Memory B cell (primary cell): ENCODE results near the gene GTPBP4.
A peak's percentile ranks its signal among the peaks of the same experiment; 100 is the strongest.

ENCODE experiments used
- ATAC-seq: fragments of 150-1000 bp; cut with Tn5 transposase; 2 replicates; pipeline ENCODE4 v1.10.0; 2021; ENCODE audit warnings: low read depth, mild to moderate bottlenecking, moderate library complexity
- DNase-seq, 2 donors: peaks; one replicate each; pipeline ENCODE4 v3.0.0; 2022; ENCODE audit warnings: low spot score in 2 of 2
- H3K27ac Mint-ChIP-seq: one replicate; pipeline ENCODE4 v1.8.0; 2022; ENCODE audit warnings: mild to moderate bottlenecking, moderate library complexity, mixed read lengths
- H3K27me3 Mint-ChIP-seq: one replicate; pipeline ENCODE4 v1.8.0; 2022; ENCODE audit warnings: mixed read lengths
- H3K36me3 Mint-ChIP-seq: one replicate; pipeline ENCODE4 v1.8.0; 2022; ENCODE audit warnings: mild to moderate bottlenecking, mixed read lengths
- H3K4me1 Mint-ChIP-seq: one replicate; pipeline ENCODE4 v1.8.0; 2022; ENCODE audit warnings: mixed read lengths
- H3K4me3 Mint-ChIP-seq: one replicate; pipeline ENCODE4 v1.8.0; 2022; ENCODE audit warnings: mild to moderate bottlenecking, moderate library complexity, mixed read lengths
- H3K9me3 Mint-ChIP-seq: one replicate; pipeline ENCODE4 v1.8.0; 2022; ENCODE audit warnings: mixed read lengths

The GTPBP4 gene

DNA sequence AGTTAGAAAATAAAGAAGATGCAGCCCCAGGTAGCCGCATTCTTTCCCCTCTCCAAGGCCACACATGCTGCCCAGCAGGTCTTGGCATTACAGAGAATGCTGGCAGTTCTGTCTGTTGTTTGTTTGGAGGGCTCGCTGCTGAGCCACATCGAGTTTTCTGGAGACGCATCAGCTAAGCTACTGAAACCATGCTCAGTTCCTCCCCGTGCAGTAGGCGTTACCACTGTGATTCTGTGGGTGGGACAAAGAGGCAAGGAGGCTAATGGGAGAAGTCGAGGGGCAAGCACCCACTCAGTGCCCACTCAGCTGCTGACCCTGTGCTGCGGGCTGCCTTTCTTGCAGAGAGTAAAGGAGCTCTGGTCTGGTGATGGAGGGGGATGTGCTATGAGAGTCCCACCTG, 15.5 kb upstream of the GTPBP4 start:
- H3K9me3 Mint-ChIP-seq, result peaks cover 7% of the 10 kb centered on the region
- peaks cover 10% of the 10 kb centered on the region for H3K27me3 Mint-ChIP-seq
- H3K4me1 Mint-ChIP-seq, result peaks cover 4% of the 10 kb centered on the region
- H3K27ac Mint-ChIP-seq, result no peak overlapping the region
- peaks cover 8% of the 10 kb centered on the region for H3K36me3 Mint-ChIP-seq
- H3K4me3 Mint-ChIP-seq, result no peak overlapping the region
- no peak for DNase-seq
- peak; percentile 31 for ATAC-seq

DNA sequence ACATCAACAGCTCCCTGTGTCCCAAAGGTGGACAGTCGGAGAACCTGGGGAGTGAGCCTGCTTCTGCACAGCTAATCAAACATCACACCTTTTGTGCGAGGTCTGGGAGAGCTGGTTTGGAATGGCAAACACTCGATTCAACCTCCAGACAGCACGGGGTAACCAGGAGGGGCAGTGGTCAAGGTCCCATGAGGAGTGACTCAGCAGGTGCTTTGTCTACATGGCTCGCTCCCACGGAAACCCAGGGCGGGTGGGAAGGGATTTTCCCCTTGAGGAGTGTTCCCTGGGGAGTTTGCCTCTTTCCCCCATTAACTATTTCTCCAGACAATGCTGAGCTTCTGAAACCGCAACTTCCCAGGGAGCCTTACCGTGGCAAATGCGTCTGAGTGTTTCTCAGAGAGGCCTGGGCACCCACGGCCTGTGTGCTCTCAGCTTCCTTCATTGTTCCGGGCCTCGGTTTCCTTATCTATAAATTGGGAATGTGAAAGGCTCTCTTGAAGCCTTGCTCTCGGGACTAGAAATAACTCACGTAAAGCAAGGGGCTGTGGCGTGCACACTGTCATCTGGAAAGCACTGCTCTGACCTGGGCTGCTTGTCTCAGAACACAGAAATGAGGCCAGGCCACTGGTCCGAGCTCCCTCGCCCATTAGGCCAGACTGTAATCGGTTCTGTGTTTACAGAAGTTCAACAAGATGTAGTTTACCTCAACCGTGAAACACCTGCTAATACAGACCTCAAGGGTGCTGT, 14.0 kb upstream of the GTPBP4 start:
- Mint-ChIP-seq H3K4me1 (peaks cover 4% of the 10 kb centered on the region), H3K27ac (no peak overlapping the region), H3K4me3 (no peak overlapping the region), H3K36me3 (peaks cover 9% of the 10 kb centered on the region), H3K9me3 (peaks cover 13% of the 10 kb centered on the region), H3K27me3 (peaks cover 4% of the 10 kb centered on the region)
- no peak for DNase-seq
- ATAC-seq, result no peak

DNA sequence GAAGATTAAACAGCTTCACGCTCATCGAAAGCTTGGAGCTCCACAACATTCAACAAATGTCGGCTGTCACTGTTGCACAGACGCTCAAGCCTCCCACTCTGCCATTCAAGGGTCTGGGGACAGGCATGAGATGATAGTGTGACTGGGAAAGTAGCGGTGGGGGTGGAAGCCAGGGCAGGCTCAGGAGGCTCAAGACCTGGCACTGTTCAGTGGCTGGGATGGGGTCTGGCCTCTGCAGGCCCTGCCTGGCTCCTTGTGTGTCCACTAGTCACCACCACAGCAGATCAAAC, 13.5 kb upstream of the GTPBP4 start:
- no peak overlapping the region for H3K4me3 Mint-ChIP-seq
- peaks cover 11% of the 10 kb centered on the region for H3K36me3 Mint-ChIP-seq
- H3K27me3 Mint-ChIP-seq, result peaks cover 4% of the 10 kb centered on the region
- DNase-seq (no peak), ATAC-seq (no peak)
- no peak overlapping the region for H3K27ac Mint-ChIP-seq
- H3K4me1 Mint-ChIP-seq, result peaks cover 4% of the 10 kb centered on the region
- peaks cover 13% of the 10 kb centered on the region for H3K9me3 Mint-ChIP-seq

DNA sequence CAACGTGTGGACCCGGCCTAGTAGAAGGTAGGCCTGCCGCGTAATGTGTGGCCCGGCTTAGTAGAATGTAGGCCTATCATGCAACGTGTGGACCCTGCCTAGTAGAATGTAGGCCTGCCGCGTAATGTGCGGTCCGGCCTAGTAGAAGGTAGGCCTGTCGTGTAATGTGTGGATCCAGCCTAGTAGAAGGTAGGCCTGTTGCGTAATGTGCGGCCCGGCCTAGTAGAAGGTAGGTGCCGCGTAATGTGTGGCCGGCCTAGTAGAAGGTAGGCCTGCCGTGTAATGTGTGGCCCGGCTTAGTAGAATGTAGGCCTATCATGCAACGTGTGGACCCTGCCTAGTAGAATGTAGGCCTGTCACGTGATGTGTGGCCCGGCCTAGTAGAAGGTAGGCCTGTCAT, 11.9 kb upstream of the GTPBP4 start:
- ATAC-seq (no peak), DNase-seq (no peak)
- Mint-ChIP-seq H3K4me1 (peaks cover 4% of the 10 kb centered on the region), H3K9me3 (peaks cover 20% of the 10 kb centered on the region), H3K36me3 (peaks cover 18% of the 10 kb centered on the region), H3K27ac (no peak overlapping the region), H3K4me3 (no peak overlapping the region), H3K27me3 (peaks cover 4% of the 10 kb centered on the region)

DNA sequence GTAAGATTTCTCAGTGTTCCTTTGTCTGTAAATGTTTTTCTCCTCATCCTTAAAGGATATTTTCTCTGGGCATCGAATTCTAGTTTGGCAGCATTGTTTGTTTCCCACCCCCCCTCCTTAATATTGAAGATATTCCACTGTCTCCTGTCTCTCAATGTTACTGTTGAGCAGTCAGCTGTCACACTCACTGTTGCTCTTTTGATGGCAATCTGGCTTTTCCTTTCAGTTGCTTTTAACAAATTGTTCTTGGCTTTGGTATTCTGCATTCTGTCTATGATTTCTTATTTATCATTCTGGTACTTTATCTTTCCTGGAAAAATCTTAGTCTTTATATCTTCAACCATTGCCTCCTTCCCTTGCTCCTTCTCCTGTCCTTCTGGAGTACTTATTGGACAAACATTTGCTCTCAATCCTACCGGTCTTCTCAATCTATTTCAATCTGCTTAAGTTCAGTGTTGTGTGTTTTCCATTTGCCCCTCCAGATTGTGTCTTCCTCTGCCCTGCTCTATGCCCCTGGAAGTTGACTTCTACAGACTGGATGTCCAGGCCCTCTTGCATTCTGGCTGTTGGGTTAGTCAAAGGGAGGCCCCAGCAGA, 9.3 kb upstream of the GTPBP4 start:
- no peaks in the 10 kb centered on the region for H3K27me3 Mint-ChIP-seq
- no peak overlapping the region for H3K4me3 Mint-ChIP-seq
- no peak for ATAC-seq
- peaks cover 20% of the 10 kb centered on the region for H3K9me3 Mint-ChIP-seq
- no peak overlapping the region for H3K27ac Mint-ChIP-seq
- peaks cover 18% of the 10 kb centered on the region for H3K36me3 Mint-ChIP-seq
- H3K4me1 Mint-ChIP-seq, result no peaks in the 10 kb centered on the region
- DNase-seq, result no peak

DNA sequence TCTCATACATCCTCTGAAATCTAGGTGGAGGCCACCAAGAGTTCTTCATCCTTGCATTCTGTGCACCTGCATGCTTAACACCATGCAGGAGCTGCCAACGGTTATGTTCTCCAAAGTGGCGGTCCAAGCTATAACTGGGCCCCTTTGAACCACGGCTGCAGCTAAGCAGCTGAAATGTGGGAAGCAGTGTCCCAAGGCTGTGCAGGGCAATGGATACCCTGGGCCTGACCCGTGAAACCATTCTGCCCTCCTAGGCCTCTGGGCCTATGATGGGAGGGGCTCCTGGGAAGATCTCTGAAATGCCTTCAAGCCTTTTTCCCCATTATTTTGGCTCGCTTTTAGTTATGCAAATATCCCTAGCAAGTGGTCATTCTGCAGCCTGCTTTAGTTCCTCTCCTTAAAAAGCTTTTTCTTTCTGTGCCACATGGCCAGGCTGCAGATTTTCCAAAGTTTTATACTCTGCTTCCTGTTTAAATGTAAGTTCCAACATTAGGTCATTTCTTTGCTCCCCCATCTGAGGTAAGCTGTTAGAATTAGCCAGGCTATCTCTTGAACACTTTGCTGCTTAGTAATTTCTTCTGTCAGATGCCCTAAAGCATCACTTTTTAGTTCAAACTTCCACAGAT, 7.7 kb upstream of the GTPBP4 start:
- peaks cover 20% of the 10 kb centered on the region for H3K9me3 Mint-ChIP-seq
- H3K4me1 Mint-ChIP-seq, result no peaks in the 10 kb centered on the region
- no peak overlapping the region for H3K4me3 Mint-ChIP-seq
- no peak overlapping the region for H3K27ac Mint-ChIP-seq
- DNase-seq (no peak), ATAC-seq (no peak)
- no peaks in the 10 kb centered on the region for H3K27me3 Mint-ChIP-seq
- peaks cover 18% of the 10 kb centered on the region for H3K36me3 Mint-ChIP-seq

DNA sequence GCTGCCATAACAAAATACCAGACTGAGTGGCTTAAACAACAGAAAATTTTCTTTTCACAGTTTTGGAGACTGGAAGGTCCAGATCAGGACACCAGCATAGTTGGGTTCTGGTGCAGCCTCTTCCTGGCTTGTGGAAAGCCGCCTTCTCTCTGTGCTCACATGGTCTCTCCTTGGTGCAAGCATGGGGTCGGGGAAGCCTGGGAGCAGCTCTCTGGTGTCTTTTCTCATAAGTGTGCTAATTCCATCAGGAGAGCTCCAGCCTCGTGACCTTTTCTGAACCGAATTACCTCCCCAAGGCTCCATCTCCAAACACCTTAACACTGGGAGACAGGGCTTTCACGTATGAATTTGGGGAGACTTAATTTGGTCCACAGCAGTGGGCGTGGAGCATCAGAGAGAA, 4.8 kb upstream of the GTPBP4 start:
- H3K27ac Mint-ChIP-seq, result no peak overlapping the region
- peaks cover 10% of the 10 kb centered on the region for H3K4me1 Mint-ChIP-seq
- no peak for DNase-seq
- no peak for ATAC-seq
- H3K9me3 Mint-ChIP-seq, result peaks cover 13% of the 10 kb centered on the region
- H3K27me3 Mint-ChIP-seq, result no peaks in the 10 kb centered on the region
- no peak overlapping the region for H3K4me3 Mint-ChIP-seq
- H3K36me3 Mint-ChIP-seq, result peaks cover 10% of the 10 kb centered on the region

DNA sequence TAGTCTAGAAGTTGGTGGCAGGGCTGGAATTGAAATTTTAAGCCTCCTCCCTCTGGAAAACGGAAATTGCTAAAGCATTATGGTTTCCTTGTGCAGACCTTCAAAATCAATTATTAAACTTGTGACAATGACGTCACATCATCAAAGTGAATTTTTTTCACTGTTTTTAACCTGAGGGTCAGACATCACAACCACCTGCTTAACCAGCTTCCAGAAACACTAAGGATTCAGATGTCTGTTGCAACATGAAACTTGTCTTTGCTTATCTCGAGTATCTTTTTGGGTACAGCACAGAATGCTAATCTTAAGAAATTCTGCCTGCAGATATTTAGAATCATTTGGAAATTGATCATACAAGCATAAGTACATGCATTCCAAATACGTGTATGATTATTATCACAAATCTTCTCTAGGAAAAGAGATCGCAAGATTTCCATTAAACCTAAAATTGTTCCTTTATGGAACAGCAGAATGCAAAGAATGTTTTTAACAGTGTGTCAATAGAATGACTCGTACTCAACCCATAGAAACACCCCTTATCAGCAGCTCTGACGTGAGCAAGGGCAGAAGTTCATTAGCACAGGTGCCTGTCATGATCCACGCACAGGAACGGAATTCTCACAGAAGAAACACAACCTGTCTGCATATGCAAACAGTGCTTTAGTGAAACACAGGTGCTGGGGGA, 4.1 kb upstream of the GTPBP4 start:
- H3K9me3 Mint-ChIP-seq, result peaks cover 7% of the 10 kb centered on the region

DNA sequence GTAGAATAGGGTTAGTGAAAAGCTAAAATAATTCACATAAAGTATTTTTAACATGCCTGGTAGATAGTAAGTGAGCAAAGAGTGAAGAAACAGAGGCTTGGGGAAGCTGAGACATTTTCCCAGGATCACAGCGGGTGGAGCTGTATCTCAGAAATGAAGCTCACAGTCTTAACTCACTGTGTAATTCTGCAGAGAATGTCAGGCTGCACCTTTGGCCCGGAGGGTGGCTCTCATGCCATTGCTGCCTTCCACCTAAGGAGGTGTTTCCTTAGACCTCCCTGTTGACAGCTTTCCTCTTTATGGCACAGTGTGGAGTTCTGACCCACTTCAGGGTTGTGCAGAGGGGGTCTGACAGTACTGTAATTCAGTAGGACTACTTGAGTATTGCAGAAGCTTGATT, 2.9 kb upstream of the GTPBP4 start:
- H3K4me1 Mint-ChIP-seq, result peaks cover 21% of the 10 kb centered on the region
- peaks cover 7% of the 10 kb centered on the region for H3K9me3 Mint-ChIP-seq
- no peak for DNase-seq
- H3K27ac Mint-ChIP-seq, result no peak overlapping the region
- ATAC-seq, result no peak
- H3K36me3 Mint-ChIP-seq, result peaks cover 10% of the 10 kb centered on the region
- H3K4me3 Mint-ChIP-seq, result no peak overlapping the region
- no peaks in the 10 kb centered on the region for H3K27me3 Mint-ChIP-seq

More for the DNA sequence above, 4.1 kb upstream of the GTPBP4 start:
- H3K4me3 Mint-ChIP-seq, result no peak overlapping the region
- H3K27me3 Mint-ChIP-seq, result no peaks in the 10 kb centered on the region
- ATAC-seq (no peak), DNase-seq (no peak)
- H3K4me1 Mint-ChIP-seq, result peaks cover 11% of the 10 kb centered on the region
- H3K27ac Mint-ChIP-seq, result no peak overlapping the region
- peaks cover 9% of the 10 kb centered on the region for H3K36me3 Mint-ChIP-seq

DNA sequence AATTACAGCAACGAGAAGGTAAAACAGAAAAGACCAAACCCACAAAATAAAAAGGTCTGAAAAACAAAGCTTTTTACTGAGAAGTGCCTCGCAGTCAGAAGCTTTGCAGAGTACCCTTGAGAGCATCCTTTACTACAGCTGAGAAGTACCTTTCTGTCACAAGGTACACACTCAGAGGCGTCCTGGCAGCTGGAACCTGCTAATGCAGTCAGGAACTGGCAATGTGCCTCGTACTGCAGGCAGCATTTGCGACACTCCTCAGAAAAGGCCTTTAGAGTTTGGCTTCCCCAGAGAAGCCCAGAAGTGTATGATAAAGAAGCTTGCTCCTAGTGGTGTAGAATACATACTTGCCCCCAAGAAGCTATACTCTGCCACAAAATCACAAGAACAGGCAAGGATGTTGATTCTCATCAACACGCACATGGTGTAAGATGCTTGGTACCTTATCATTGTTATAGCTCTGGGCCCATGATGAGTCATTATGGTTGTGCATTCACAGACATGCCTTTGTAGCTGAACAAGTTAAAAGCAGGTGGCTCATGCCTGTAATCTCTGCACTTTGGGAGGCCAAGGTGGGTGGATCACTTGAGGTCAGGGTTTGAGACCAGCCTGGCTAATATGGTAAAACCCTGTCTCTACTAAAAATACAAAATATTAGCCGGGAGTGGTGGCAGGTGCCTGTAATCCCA, 2.0 kb upstream of the GTPBP4 start:
- Mint-ChIP-seq H3K27ac (no peak overlapping the region), H3K36me3 (peaks cover 3% of the 10 kb centered on the region), H3K4me1 (peaks cover 27% of the 10 kb centered on the region), H3K9me3 (peaks cover under 1% of the 10 kb centered on the region), H3K27me3 (no peaks in the 10 kb centered on the region), H3K4me3 (peak overlapping the region; percentile 21)
- no peak for DNase-seq
- no peak for ATAC-seq

DNA sequence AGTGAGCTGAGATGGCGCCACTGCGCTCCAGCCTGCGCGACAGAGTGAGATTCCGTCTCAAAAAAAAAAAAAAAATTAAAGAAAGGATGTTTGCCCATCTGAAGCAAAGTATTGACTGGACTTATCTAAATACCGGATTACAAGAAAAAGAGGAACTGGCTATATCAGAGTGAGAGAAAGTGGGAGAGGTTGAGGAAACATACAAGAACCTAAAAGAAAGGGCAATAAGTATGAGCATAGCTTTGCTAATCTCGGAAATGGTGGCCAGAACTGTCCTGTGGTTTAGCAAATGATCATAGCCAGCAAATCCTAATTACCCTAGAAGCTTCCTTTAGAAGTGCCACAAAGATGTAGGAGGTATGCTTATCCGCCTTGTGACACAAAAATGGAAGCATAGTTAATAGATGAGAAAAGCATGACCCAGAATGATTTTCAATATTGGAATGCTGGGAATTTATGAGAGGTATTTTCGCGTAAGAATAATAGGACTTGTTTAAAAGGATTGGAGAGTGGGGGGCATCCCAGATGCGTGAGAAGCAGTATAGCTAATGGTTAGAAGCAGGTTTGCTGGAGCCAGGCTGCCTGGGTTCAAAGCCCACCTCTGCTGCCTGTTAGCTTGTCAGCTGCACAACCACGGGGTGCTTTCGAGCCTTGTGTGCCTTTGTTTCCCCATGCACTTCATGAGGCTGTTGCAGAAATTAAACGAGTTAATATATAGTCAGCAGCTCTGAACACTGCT, 1.2 kb upstream of the GTPBP4 start:
- peak overlapping the region; percentile 96 for H3K27ac Mint-ChIP-seq
- DNase-seq, result no peak

DNA sequence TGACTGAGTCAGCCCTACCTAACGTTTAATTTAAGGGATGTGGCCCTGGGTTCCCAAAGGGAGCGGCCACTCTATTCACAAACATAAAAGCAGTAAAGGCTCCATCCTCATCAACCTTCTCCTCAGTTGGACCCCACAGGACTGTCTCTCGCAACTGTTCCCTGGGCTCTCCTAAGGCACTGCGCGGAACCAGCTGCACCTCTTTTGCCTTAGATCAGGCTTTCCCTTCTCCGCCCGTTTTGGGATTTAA, 689 bp upstream of the GTPBP4 start:
- peaks cover 3% of the 10 kb centered on the region for H3K36me3 Mint-ChIP-seq

More for the DNA sequence above, 1.2 kb upstream of the GTPBP4 start:
- Mint-ChIP-seq H3K4me3 (peak overlapping the region; percentile 97), H3K4me1 (peaks cover 27% of the 10 kb centered on the region), H3K9me3 (no peaks in the 10 kb centered on the region), H3K36me3 (peaks cover 3% of the 10 kb centered on the region), H3K27me3 (no peaks in the 10 kb centered on the region)
- no peak for ATAC-seq

DNA sequence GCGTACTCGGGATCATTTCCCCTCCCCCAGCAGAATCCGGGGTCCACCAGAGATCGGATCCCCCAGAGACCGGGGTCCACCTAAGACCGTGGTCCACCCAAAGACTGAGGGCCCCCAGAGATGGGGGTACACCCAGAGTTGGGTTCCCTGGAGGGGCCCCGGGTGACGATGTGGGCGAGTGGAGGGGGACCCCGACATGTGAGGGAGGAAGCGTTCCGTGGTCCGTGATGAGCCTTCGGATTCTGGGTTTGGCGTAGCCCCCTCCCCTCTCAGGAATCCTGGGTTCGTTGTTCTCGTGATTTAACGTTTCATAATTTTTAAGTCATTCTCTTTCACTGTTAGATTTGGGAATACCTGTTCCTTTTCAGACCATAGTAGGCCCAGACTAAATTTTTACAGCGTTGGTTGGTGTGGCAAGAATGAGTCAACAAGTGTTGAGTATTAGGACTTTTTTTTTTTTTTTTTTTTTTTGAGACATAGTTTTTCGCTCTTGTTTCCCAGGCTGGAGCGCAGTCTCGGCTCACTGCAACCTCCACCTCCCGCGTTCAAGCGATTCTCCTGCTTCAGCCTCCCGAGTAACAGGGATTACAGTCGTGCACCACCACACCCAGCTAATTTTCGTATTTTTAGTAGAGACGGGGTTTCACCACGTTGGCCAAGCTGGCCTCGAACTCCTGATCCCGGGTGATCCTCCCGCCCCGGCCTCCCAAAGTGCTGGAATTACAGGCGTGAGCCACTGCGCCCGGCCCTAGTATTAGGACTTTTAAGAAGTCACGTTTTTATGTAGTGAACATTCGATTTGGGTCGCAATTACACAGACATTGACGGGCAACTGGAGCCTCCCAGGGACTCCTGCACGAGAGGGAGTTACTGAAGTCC, 672 bp downstream of the GTPBP4 start:
- Mint-ChIP-seq H3K4me3 (peak overlapping the region; percentile 97), H3K27me3 (no peaks in the 10 kb centered on the region), H3K27ac (peak overlapping the region; percentile 96), H3K9me3 (no peaks in the 10 kb centered on the region), H3K36me3 (peaks cover 7% of the 10 kb centered on the region), H3K4me1 (peaks cover 27% of the 10 kb centered on the region)
- DNase-seq (no peak), ATAC-seq (peak; percentile 1)

More for the DNA sequence above, 689 bp upstream of the GTPBP4 start:
- Mint-ChIP-seq H3K4me1 (peaks cover 27% of the 10 kb centered on the region), H3K9me3 (no peaks in the 10 kb centered on the region), H3K27me3 (no peaks in the 10 kb centered on the region), H3K27ac (peak overlapping the region; percentile 96), H3K4me3 (peak overlapping the region; percentile 97)
- ATAC-seq (no peak), DNase-seq (no peak)
